H1 (cell line): ENCODE results near the gene KRTAP10-7. TPM values are rescaled to one million over a fixed set of nuclear protein-coding genes. Genes with fewer than 3 reads are reported as not detected.
"Not testable (repeated sequence)": the region's sequence is repeated elsewhere in the genome, so short reads cannot be mapped to it uniquely, and the experiment has no call there.

Source experiments
- CTCF ChIA-PET: fragments of 300-600 bp; sonication (Branson Sonifier 250); formaldehyde crosslinking; loops from one replicate; lab custom pipeline; 2021; ENCODE audit not compliant: partially characterized antibody; lab: Charles Lee
- POLR2A ChIA-PET: fragments of 300-600 bp; sonication (Branson Sonifier 250); formaldehyde crosslinking; loops from one replicate; lab custom pipeline; 2021; ENCODE audit warnings: inconsistent platforms; ENCODE audit not compliant: partially characterized antibody; lab: Charles Lee
- DNase-seq, 2 experiments: peaks; one replicate each; pipeline versions ENCODE4 v3.0.0 to v3.0.0-alpha.2; 2010 to 2022; ENCODE audit warnings: low spot score in 2 of 2, low read depth in 1 of 2, mixed read lengths in 1 of 2
- FAIRE-seq: peaks from 2 replicates; lab custom pipeline; 2011; peaks lifted over from hg19 to GRCh38; lab: Jason Lieb, UNC
- H2AFZ ChIP-seq: 2 replicates; pipeline ENCODE4 v1.8.1; 2012; ENCODE audit warnings: low read length, inconsistent platforms
- H2AK5ac ChIP-seq: 2 replicates; pipeline ENCODE4 v1.6.1; 2013; ENCODE audit warnings: low read depth, low read length
- H2BK120ac ChIP-seq: replicated peaks from 2 replicates; pipeline ENCODE3; 2013; ENCODE audit warnings: low read depth, low read length, inconsistent platforms
- H2BK12ac ChIP-seq: 2 replicates; pipeline ENCODE4 v1.6.1; 2013; ENCODE audit warnings: low read depth, low read length
- H2BK15ac ChIP-seq: 2 replicates; pipeline ENCODE4 v1.6.1; 2013; ENCODE audit warnings: low read length
- H2BK20ac ChIP-seq: 2 replicates; pipeline ENCODE4 v1.6.1; 2013; ENCODE audit warnings: low read length
- H2BK5ac ChIP-seq: 2 replicates; pipeline ENCODE4 v1.6.1; 2013; ENCODE audit warnings: low read depth, low read length
- H3K14ac ChIP-seq: 2 replicates; pipeline ENCODE4 v1.6.1; 2013; ENCODE audit warnings: inconsistent platforms; ENCODE audit not compliant: insufficient read length
- H3K18ac ChIP-seq: 2 replicates; pipeline ENCODE4 v1.6.1; 2013; ENCODE audit warnings: low read length; ENCODE audit errors: extremely low read depth
- H3K23ac ChIP-seq: 2 replicates; pipeline ENCODE4 v1.6.1; 2013; ENCODE audit warnings: inconsistent platforms; ENCODE audit not compliant: insufficient read length
- H3K23me2 ChIP-seq: 2 replicates; pipeline ENCODE4 v1.6.1; 2013; ENCODE audit warnings: low read depth, low read length
- H3K27ac ChIP-seq: 2 replicates; pipeline ENCODE4 v1.6.1; 2011; ENCODE audit warnings: low read depth, low read length, inconsistent platforms
- H3K27me3 ChIP-seq, 4 experiments: replicated peaks in 1 of 4; 1 replicate in 1 of 4; 2 replicates in 3 of 4; pipeline versions ENCODE4 v1.6.1 to v1.8.1; 2011 to 2013; ENCODE audit warnings: low read length in 3 of 4, mild to moderate bottlenecking in 3 of 4, inconsistent platforms in 2 of 4, mixed read lengths in 2 of 4, moderate library complexity in 1 of 4; ENCODE audit not compliant: control insufficient read depth in 3 of 4, insufficient read depth in 3 of 4; ENCODE audit errors: extremely low read depth in 1 of 4
- H3K36me3 ChIP-seq, 4 experiments: 2 replicates each; pipeline versions ENCODE4 v1.6.1 to v1.8.1; 2011 to 2013; ENCODE audit warnings: mild to moderate bottlenecking in 4 of 4, low read length in 3 of 4, moderate library complexity in 2 of 4, control low read depth in 1 of 4, inconsistent platforms in 1 of 4; ENCODE audit not compliant: insufficient read depth in 4 of 4, control insufficient read depth in 2 of 4
- H3K4ac ChIP-seq: replicated peaks from 2 replicates; pipeline ENCODE3; 2013; ENCODE audit warnings: low read length, low read depth, mixed read lengths, inconsistent platforms; ENCODE audit not compliant: insufficient read length
- H3K4me1 ChIP-seq, 4 experiments: replicated peaks in 1 of 4; 1 replicate in 1 of 4; 2 replicates in 3 of 4; pipeline versions ENCODE4 v1.6.1 to v1.8.1; 2011 to 2013; ENCODE audit warnings: low read length in 3 of 4, inconsistent platforms in 2 of 4, mixed read lengths in 1 of 4; ENCODE audit not compliant: insufficient read depth in 4 of 4, control insufficient read depth in 3 of 4
- H3K4me2 ChIP-seq, 2 experiments: 2 replicates each; pipeline versions ENCODE4 v1.6.1 to v1.8.1; 2011 to 2013; ENCODE audit warnings: low read depth in 2 of 2, low read length in 2 of 2, control low read depth in 1 of 2, inconsistent platforms in 1 of 2, mild to moderate bottlenecking in 1 of 2; ENCODE audit not compliant: insufficient read depth in 1 of 2
- H3K4me3 ChIP-seq, 4 experiments: fragments of 200-600, 300-600 bp in 1 of 4; sonication (generic), shearing (Covaris generic), sonication (Bioruptor Twin) in 1 of 4; 2 replicates each; pipeline versions ENCODE4 v1.5.1 to v1.8.1; 2011 to 2016; ENCODE audit warnings: low read length in 4 of 4, low read depth in 3 of 4, control low read depth in 2 of 4, inconsistent platforms in 2 of 4, mild to moderate bottlenecking in 2 of 4, mixed read lengths in 1 of 4, moderate library complexity in 1 of 4; ENCODE audit not compliant: insufficient read depth in 2 of 4; ENCODE audit errors: extremely low read depth in 1 of 4
- H3K56ac ChIP-seq: replicated peaks from 2 replicates; pipeline ENCODE3; 2013; ENCODE audit warnings: low read depth, mild to moderate bottlenecking, mixed read lengths, low read length, inconsistent platforms; ENCODE audit not compliant: insufficient read length
- H3K79me1 ChIP-seq: 2 replicates; pipeline ENCODE4 v1.6.1; 2013; ENCODE audit warnings: low read depth, low read length, control low read depth
- H3K79me2 ChIP-seq, 2 experiments: 2 replicates each; pipeline versions ENCODE4 v1.6.1 to v1.8.1; 2012 to 2013; ENCODE audit warnings: low read length in 2 of 2, mild to moderate bottlenecking in 2 of 2, inconsistent platforms in 1 of 2; ENCODE audit not compliant: insufficient read depth in 2 of 2, control insufficient read depth in 1 of 2
- H3K9ac ChIP-seq, 4 experiments: replicated peaks in 1 of 4; 1 replicate in 1 of 4; 2 replicates in 3 of 4; pipeline versions ENCODE4 v1.6.1 to v1.8.1; 2011 to 2013; ENCODE audit warnings: low read depth in 3 of 4, low read length in 3 of 4, control low read depth in 2 of 4, mild to moderate bottlenecking in 2 of 4, moderate library complexity in 2 of 4, inconsistent platforms in 1 of 4; ENCODE audit errors: extremely low read depth in 1 of 4
- H3K9me3 ChIP-seq, 2 experiments: 2 replicates each; pipeline versions ENCODE4 v1.6.1 to v1.8.1; 2012 to 2013; ENCODE audit warnings: mild to moderate bottlenecking in 2 of 2, moderate library complexity in 2 of 2, control low read depth in 1 of 2, inconsistent platforms in 1 of 2, low read depth in 1 of 2, low read length in 1 of 2, mixed read lengths in 1 of 2; ENCODE audit not compliant: insufficient read depth in 2 of 2
- H4K20me1 ChIP-seq, 2 experiments: replicated peaks in 1 of 2; 2 replicates each; pipeline versions ENCODE3 to v1.8.1; 2011 to 2013; ENCODE audit warnings: inconsistent platforms in 2 of 2, low read length in 2 of 2, mild to moderate bottlenecking in 1 of 2; ENCODE audit not compliant: insufficient read depth in 2 of 2, control insufficient read depth in 1 of 2
- H4K5ac ChIP-seq: 2 replicates; pipeline ENCODE4 v1.6.1; 2013; ENCODE audit warnings: low read length, low read depth, mixed read lengths, inconsistent platforms; ENCODE audit not compliant: insufficient read length
- H4K8ac ChIP-seq: 2 replicates; pipeline ENCODE4 v1.8.0; 2013; ENCODE audit warnings: mild to moderate bottlenecking, moderate library complexity, low read length, inconsistent platforms; ENCODE audit not compliant: insufficient read depth; ENCODE audit errors: extremely low read depth
- H4K91ac ChIP-seq: replicated peaks from 2 replicates; pipeline ENCODE3; 2013; ENCODE audit warnings: low read length, mixed read lengths, inconsistent platforms; ENCODE audit not compliant: insufficient read length
- WGBS, 2 experiments: shearing (Covaris generic) in 1 of 2; methylation state at CpG; one replicate each; pipeline versions ENCODE4 v1.1.6 to v1.1.7; 2013 to 2015; ENCODE audit warnings: low lambda C conversion rate in 2 of 2, mixed read lengths in 2 of 2, inconsistent platforms in 1 of 2, low coverage in 1 of 2, missing lambda C conversion rate in 1 of 2; ENCODE audit not compliant: insufficient replicate concordance in 2 of 2, insufficient coverage in 1 of 2, insufficient read length in 1 of 2; ENCODE audit errors: extremely low coverage in 1 of 2, missing lambda C conversion rate in 1 of 2; 5-methylcytosine and 5-hydroxymethylcytosine counted together
- long read RNA-seq, 2 experiments: library from RNA in 1 of 2; library from capped mRNA in 1 of 2; stranded (forward); transcript quantifications; one replicate each; pipeline ENCODE4 v2.0.0, GENCODE V29; 2021; ENCODE audit warnings: inconsistent platforms in 1 of 2
- polyA minus RNA-seq, 3 experiments: library from RNA; depleted of rRNA, polyadenylated mRNA; stranded (reverse); fragments of >200 nt; gene quantifications; 1 replicate in 2 of 3; 2 replicates in 1 of 3; pipeline ENCODE4 v1.2.3, GENCODE V29; 2011
- polyA plus RNA-seq, 7 experiments: library from polyadenylated mRNA; depleted of rRNA in 3 of 7; stranded (reverse) in 5 of 7; unstranded in 2 of 7; fragments of >200 nt in 5 of 7; fragments of 200-250 nt in 2 of 7; gene quantifications; 1 replicate in 5 of 7; 2 replicates in 1 of 7; 4 replicates in 1 of 7; pipeline versions ENCODE4 v1.2.1 to v1.2.3, GENCODE V29; 2011 to 2013; ENCODE audit warnings: missing spikeins in 2 of 7, mixed read lengths in 2 of 7
- total RNA-seq: library from RNA; stranded (reverse); fragmentation: NEBNext Ultra II Directional; extraction: Animal tissue kit (Norgen Biotek cat#: 25700); gene quantifications from 2 replicates; pipeline ENCODE4 v1.2.1, GENCODE V29; 2021

KRTAP10-7 gene, protein sequence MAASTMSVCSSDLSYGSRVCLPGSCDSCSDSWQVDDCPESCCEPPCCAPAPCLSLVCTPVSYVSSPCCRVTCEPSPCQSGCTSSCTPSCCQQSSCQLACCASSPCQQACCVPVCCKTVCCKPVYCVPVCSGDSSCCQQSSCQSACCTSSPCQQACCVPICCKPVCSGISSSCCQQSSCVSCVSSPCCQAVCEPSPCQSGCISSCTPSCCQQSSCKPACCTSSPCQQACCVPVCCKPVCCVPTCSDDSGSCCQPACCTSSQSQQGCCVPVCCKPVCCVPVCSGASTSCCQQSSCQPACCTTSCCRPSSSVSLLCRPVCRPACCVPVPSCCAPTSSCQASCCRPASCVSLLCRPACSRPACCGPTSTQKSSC
- total RNA-seq: not detected in 2 replicates
- polyA plus RNA-seq (2011; rRNA removed): not detected in 2 replicates
- not detected for polyA plus RNA-seq (2011; cell fraction: cytosol; rRNA removed)
- polyA plus RNA-seq (2011; cell fraction: nucleus; rRNA removed): 0.13 TPM
- polyA plus RNA-seq (2012, experiment 1 of 2): not detected in 4 replicates
- not detected for polyA plus RNA-seq (2012, experiment 2 of 2)
- polyA plus RNA-seq (2013, experiment 1 of 2): not detected
- polyA plus RNA-seq (2013, experiment 2 of 2): not detected
- polyA minus RNA-seq (2011; rRNA and poly(A)+ RNA removed): 0.10 TPM in 1 of 2 replicates, not detected in the other
- not detected for polyA minus RNA-seq (2011; cell fraction: cytosol; rRNA and poly(A)+ RNA removed)
- polyA minus RNA-seq (2011; cell fraction: nucleus; rRNA and poly(A)+ RNA removed): not detected
- long read RNA-seq, experiment 1: 0 reads
- long read RNA-seq, experiment 2: 0 reads

DNA sequence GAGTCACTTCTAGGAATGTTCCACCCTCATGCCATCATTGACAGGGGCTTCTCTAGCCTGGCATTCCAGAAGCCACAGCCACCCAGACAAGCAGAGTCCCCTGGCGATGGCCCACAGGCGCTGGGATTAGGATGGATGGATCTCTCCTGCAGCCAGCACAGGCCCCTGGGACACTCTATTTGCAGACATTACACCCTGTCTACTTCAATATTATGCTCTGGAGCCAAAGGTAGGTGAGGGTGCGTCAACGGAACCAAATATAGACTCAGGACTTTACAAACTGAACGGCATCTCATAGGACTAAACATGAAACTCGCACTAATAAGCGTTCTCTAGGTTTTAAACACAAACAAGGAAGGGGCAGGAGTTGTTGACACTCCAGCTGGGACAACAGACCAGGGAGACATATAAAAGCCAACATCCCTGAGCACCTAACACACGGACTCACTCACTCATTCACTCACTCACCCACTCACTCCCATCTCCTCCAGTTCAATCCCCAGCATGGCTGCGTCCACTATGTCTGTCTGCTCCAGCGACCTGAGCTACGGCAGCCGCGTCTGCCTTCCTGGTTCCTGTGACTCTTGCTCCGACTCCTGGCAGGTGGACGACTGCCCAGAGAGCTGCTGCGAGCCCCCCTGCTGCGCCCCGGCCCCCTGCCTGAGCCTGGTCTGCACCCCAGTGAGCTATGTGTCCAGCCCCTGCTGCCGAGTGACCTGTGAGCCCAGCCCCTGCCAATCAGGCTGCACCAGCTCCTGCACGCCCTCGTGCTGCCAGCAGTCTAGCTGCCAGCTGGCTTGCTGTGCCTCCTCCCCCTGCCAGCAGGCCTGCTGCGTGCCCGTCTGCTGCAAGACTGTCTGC, at the start of gene KRTAP10-7:
Gene KRTAP10-7 (plus strand): TSS at position 480 of the 861 bp plus-strand sequence. CDS start 25 bp downstream, at position 505.
- H3K18ac ChIP-seq: peak within 1 kb of the TSS; percentile 95
- H3K79me1 ChIP-seq, H3K79me2 ChIP-seq, H3K9ac ChIP-seq, H3K4me1 ChIP-seq, H3K14ac ChIP-seq, H4K20me1 ChIP-seq, FAIRE-seq, H3K23me2 ChIP-seq, H3K4me2 ChIP-seq, H3K36me3 ChIP-seq, H3K27ac ChIP-seq, H3K23ac ChIP-seq, POLR2A ChIA-PET, H3K27me3 ChIP-seq, H3K9me3 ChIP-seq, H2AFZ ChIP-seq, H4K8ac ChIP-seq, H3K4me3 ChIP-seq, H3K56ac ChIP-seq: not testable (repeated sequence)
- CTCF ChIA-PET: interaction anchor here (1.5 to 1.8 kb wide), 2 partner anchors 19 to 142 kb away, joined by 3 to 13 read pairs; no protein-coding TSS in a partner anchor
- WGBS, 2 experiments: 82% methylated on average over 20 of the region's 23 CpGs; no CpG with 5 or more reads in 1 of the 2 experiments
- peak within 1 kb of the TSS; percentile 30 for H2BK120ac ChIP-seq
- DNase-seq: peak in 1 of 2 experiments; percentile 30
- peak within 1 kb of the TSS; percentile 34 for H4K5ac ChIP-seq
- peak within 1 kb of the TSS; percentile 54 for H3K4ac ChIP-seq
- H4K91ac ChIP-seq: peak within 1 kb of the TSS; percentile 98
- H2BK15ac ChIP-seq: peak within 1 kb of the TSS; percentile 88; the same call in 1 of the 2 replicates
- peak within 1 kb of the TSS; percentile 90 for H2BK12ac ChIP-seq
- H2BK20ac ChIP-seq: peak within 1 kb of the TSS; percentile 49
- peak within 1 kb of the TSS; percentile 96 for H2AK5ac ChIP-seq
- H2BK5ac ChIP-seq: peak within 1 kb of the TSS; percentile 61; the same call in 1 of the 2 replicates
